ENCODE results near the gene CALN1. TPM values are rescaled to one million over a fixed set of nuclear protein-coding genes. Genes with fewer than 3 reads are reported as not detected.
"Not testable (repeated sequence)": the region's sequence is repeated elsewhere in the genome, so short reads cannot be mapped to it uniquely, and the experiment has no call there.

The CALN1 gene
- total and polyA plus RNA-seq, 2 experiments from 2014 or later: 0.23 to 0.28 TPM

DNA sequence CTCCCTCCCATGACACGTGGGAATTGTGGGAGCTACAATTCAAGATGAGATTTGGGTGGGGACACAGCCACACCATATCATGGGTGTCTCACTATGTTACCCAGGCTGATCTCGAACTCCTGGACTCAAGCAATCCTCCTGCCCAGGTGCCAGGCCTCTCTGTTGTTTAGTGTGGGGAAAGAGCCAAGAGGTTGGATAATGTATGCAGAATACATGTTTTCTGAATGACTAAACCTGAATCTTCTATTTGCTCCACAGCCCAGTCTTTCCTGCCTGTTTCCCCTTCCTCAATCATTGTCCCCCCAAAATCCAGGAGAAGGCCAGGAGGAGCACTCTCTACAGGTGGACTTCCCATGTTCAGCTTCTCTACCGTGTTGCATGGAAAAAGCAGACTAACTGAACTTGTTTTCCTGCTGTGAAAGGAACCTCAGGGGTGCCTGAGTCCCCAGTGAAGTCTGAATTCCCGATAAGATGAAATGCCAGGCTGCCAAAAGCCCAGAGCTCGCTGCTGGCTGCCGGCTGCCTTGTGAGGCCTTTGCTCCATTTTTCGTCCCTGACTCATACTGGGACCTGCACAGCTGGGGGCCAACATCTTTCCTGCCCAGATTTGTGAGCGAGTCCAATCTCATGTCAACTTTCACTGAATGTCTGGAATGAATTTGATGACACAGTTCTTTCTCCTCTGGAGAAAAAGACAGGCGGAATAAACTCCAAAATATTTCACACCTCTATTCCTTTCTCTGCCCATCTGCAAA lies 588.0 kb downstream of the CALN1 start:
- no peak overlapping the region for H3K4me3 ChIP-seq
- H3K27me3 ChIP-seq: no peaks in the 10 kb centered on the region
- WGBS (ENCODE audit: low lambda C conversion rate, missing lambda C conversion rate): 81% methylated on average over 9 of the region's 9 CpGs
- H3K79me2 ChIP-seq: no peaks in the 10 kb centered on the region
- TF ChIP-seq EZH2phosphoT487 (IDR thresholded peaks at IDR 0.05; ENCODE audit: low read depth, severe bottlenecking, unreplicated experiment) (no peak), EZH2 (IDR thresholded peaks at IDR 0.05; ENCODE audit: borderline replicate concordance) (no peak)
- TF ChIP-seq, protein P1, sequence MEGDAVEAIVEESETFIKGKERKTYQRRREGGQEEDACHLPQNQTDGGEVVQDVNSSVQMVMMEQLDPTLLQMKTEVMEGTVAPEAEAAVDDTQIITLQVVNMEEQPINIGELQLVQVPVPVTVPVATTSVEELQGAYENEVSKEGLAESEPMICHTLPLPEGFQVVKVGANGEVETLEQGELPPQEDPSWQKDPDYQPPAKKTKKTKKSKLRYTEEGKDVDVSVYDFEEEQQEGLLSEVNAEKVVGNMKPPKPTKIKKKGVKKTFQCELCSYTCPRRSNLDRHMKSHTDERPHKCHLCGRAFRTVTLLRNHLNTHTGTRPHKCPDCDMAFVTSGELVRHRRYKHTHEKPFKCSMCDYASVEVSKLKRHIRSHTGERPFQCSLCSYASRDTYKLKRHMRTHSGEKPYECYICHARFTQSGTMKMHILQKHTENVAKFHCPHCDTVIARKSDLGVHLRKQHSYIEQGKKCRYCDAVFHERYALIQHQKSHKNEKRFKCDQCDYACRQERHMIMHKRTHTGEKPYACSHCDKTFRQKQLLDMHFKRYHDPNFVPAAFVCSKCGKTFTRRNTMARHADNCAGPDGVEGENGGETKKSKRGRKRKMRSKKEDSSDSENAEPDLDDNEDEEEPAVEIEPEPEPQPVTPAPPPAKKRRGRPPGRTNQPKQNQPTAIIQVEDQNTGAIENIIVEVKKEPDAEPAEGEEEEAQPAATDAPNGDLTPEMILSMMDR (IDR thresholded peaks at IDR 0.05; ENCODE audit: poor library complexity): no peak
- H3K27ac ChIP-seq: no peak overlapping the region
- no peak overlapping the region for H3K4me2 ChIP-seq
- no peaks in the 10 kb centered on the region for H3K9me2 ChIP-seq (replicated peaks; ENCODE audit: insufficient read depth)
- no peaks in the 10 kb centered on the region for H3K9me3 ChIP-seq (ENCODE audit: low read depth)
- no peaks in the 10 kb centered on the region for H3K36me3 ChIP-seq (replicated peaks; ENCODE audit: insufficient read depth, low read depth)
- no peaks in the 10 kb centered on the region for H3K4me1 ChIP-seq (ENCODE audit: insufficient read depth)
- no peak for DNase-seq (ENCODE audit: low spot score)
- no peaks in the 10 kb centered on the region for H4K20me1 ChIP-seq (ENCODE audit: insufficient read depth, poor library complexity, severe bottlenecking)
- no peak overlapping the region for H2AFZ ChIP-seq

DNA sequence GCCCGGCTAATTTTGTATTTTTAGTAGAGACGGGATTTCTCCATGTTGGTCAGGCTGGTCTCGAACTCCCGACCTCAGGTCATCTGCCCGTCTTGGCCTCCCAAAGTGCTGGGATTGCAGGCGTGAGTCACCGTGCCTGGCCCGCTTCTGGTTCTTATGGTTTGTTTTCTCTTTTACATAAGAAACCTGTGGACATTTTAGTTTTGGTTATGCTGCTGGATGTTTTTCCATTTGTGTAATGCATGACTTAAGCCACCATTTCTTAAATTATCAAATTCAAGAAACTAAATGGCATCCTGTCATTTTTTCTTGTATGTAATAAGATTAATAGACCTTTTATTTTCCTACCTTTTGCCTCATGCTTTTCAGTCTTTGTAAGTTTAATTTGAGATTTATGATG lies 589.7 kb downstream of the CALN1 start:
- H4K20me1 ChIP-seq (ENCODE audit: insufficient read depth, poor library complexity, severe bottlenecking); DNase-seq (ENCODE audit: low spot score); H3K4me2 ChIP-seq; H3K27ac ChIP-seq; H3K36me3 ChIP-seq (replicated peaks; ENCODE audit: insufficient read depth, low read depth); H3K79me2 ChIP-seq; H2AFZ ChIP-seq; H3K4me1 ChIP-seq (ENCODE audit: insufficient read depth); H3K4me3 ChIP-seq; H3K9me3 ChIP-seq (ENCODE audit: low read depth); H3K9me2 ChIP-seq (replicated peaks; ENCODE audit: insufficient read depth); H3K27me3 ChIP-seq: not testable (repeated sequence)
- WGBS (ENCODE audit: low lambda C conversion rate, missing lambda C conversion rate): 97% methylated on average over 8 of the region's 8 CpGs

DNA sequence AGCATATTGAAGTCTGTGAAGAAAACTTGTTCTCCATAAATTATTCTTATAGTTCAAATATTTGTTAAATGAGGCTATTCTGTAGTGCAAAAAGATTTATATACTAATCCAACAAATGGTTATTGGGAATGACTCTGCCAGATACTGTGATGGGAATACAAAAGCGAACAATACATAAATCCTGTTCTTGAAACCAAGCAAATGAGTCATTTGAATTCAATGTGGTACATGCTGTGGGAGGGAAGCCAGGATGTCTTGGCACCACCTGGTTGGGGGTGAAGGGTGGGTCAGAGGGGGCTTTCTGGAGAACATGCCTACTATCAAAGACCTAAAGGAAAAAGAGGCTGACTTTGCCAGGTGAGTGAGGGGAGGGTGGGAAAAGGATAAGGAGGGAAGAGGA lies 594.2 kb downstream of the CALN1 start:
- no peaks in the 10 kb centered on the region for H3K79me2 ChIP-seq
- H3K27me3 ChIP-seq: no peaks in the 10 kb centered on the region
- TF ChIP-seq EZH2phosphoT487 (IDR thresholded peaks at IDR 0.05; ENCODE audit: low read depth, severe bottlenecking, unreplicated experiment) (no peak), EZH2 (IDR thresholded peaks at IDR 0.05; ENCODE audit: borderline replicate concordance) (no peak)
- TF ChIP-seq, protein P1 (IDR thresholded peaks at IDR 0.05; ENCODE audit: poor library complexity): no peak
- H4K20me1 ChIP-seq (ENCODE audit: insufficient read depth, poor library complexity, severe bottlenecking): no peaks in the 10 kb centered on the region
- no peak overlapping the region for H2AFZ ChIP-seq
- 85% methylated on average over 1 of the region's 1 CpG for WGBS (ENCODE audit: low lambda C conversion rate, missing lambda C conversion rate)
- no peaks in the 10 kb centered on the region for H3K4me1 ChIP-seq (ENCODE audit: insufficient read depth)
- H3K9me3 ChIP-seq (ENCODE audit: low read depth): no peaks in the 10 kb centered on the region
- no peak for DNase-seq (ENCODE audit: low spot score)
- H3K4me2 ChIP-seq: no peak overlapping the region
- H3K9me2 ChIP-seq (replicated peaks; ENCODE audit: insufficient read depth): no peaks in the 10 kb centered on the region
- no peak overlapping the region for H3K4me3 ChIP-seq
- no peaks in the 10 kb centered on the region for H3K36me3 ChIP-seq (replicated peaks; ENCODE audit: insufficient read depth, low read depth)
- no peak overlapping the region for H3K27ac ChIP-seq

DNA sequence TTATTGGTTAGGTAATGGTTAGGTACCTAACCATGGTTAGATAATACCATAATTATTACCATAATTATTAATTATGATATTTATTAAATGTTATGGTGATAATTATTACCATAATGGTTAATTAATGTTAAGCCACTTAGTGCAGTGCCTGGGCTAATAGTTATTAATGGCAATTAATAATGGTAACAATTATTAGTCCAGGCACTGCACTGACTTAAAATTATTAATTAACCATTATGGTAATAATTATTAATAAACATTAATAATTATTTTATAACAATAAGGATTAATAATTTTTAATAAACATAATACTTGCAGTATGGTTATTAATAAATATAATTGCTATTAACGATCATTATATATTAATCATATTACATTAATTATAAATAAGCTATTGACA lies 604.0 kb downstream of the CALN1 start:
- DNase-seq (ENCODE audit: low spot score): no peak
- Histone ChIP-seq H3K4me3 (no peak overlapping the region), H3K4me1 (ENCODE audit: insufficient read depth) (no peaks in the 10 kb centered on the region), H3K79me2 (no peaks in the 10 kb centered on the region), H3K36me3 (replicated peaks; ENCODE audit: insufficient read depth, low read depth) (no peaks in the 10 kb centered on the region), H3K27ac (no peak overlapping the region), H3K27me3 (no peaks in the 10 kb centered on the region), H3K9me2 (replicated peaks; ENCODE audit: insufficient read depth) (no peaks in the 10 kb centered on the region), H3K4me2 (no peak overlapping the region), H3K9me3 (ENCODE audit: low read depth) (no peaks in the 10 kb centered on the region), H4K20me1 (ENCODE audit: insufficient read depth, poor library complexity, severe bottlenecking) (no peaks in the 10 kb centered on the region), H2AFZ (no peak overlapping the region)
- 64% methylated on average over 1 of the region's 1 CpG for WGBS (ENCODE audit: low lambda C conversion rate, missing lambda C conversion rate)
- TF ChIP-seq, protein P1 (IDR thresholded peaks at IDR 0.05; ENCODE audit: poor library complexity): no peak
- TF ChIP-seq EZH2phosphoT487 (IDR thresholded peaks at IDR 0.05; ENCODE audit: low read depth, severe bottlenecking, unreplicated experiment): no peak
- no peak for TF ChIP-seq EZH2 (IDR thresholded peaks at IDR 0.05; ENCODE audit: borderline replicate concordance)
